IMR-90 (cell line): Measurements from ENCODE around the gene NAP1L2. TPM values are rescaled to one million over a fixed set of nuclear protein-coding genes. Genes with fewer than 3 reads are reported as not detected.

Source experiments
- ATAC-seq: fragments of 200-7000 bp; cut with Tn5 transposase; 2 replicates; pipeline ENCODE4 v1.9.1; 2020; ENCODE audit warnings: low read depth, mild to moderate bottlenecking, moderate library complexity
- BruUV-seq: library from RNA; stranded (reverse); fragments of 400-500 nt; replicated peaks from 2 replicates; lab custom pipeline; 2021; lab: Mats Ljungman, UMichigan
- CTCF ChIA-PET: fragments of 300-600 bp; formaldehyde crosslinking; extraction: SDS; loops from one replicate; lab custom pipeline; 2021; ENCODE audit warnings: antibody characterized with exemption; lab: Yijun Ruan, JAX
- POLR2A ChIA-PET: fragments of 300-600 bp; sonication (Branson Sonifier 250); formaldehyde crosslinking; loops from one replicate; lab custom pipeline; 2022; ENCODE audit warnings: antibody characterized with exemption; ENCODE audit not compliant: unreplicated experiment; lab: Charles Lee
- DNase-seq: peaks from one replicate; pipeline ENCODE4 v3.0.0; 2013
- H2AFZ ChIP-seq: replicated peaks from 2 replicates; pipeline ENCODE3; 2013; ENCODE audit warnings: low read length, mild to moderate bottlenecking; ENCODE audit not compliant: poor library complexity
- H2AK5ac ChIP-seq: 2 replicates; pipeline ENCODE4 v1.6.1; 2013; ENCODE audit warnings: low read depth, low read length, inconsistent platforms
- H2AK9ac ChIP-seq: replicated peaks from 2 replicates; pipeline ENCODE3; 2013; ENCODE audit warnings: mild to moderate bottlenecking, low read depth, low read length, moderate library complexity; ENCODE audit not compliant: poor library complexity
- H2BK120ac ChIP-seq: 2 replicates; pipeline ENCODE4 v1.6.1; 2013; ENCODE audit warnings: low read depth, low read length, inconsistent platforms
- H2BK15ac ChIP-seq: 3 replicates; pipeline ENCODE4 v1.6.1; 2013; ENCODE audit warnings: low read depth, low read length, inconsistent platforms
- H2BK20ac ChIP-seq: 2 replicates; pipeline ENCODE4 v1.6.1; 2013; ENCODE audit warnings: low read depth, mild to moderate bottlenecking, inconsistent platforms, low read length, moderate library complexity
- H2BK5ac ChIP-seq: 2 replicates; pipeline ENCODE4 v1.6.1; 2013; ENCODE audit warnings: mild to moderate bottlenecking, low read depth, low read length, inconsistent platforms; ENCODE audit not compliant: poor library complexity, severe bottlenecking
- H3K14ac ChIP-seq: replicated peaks from 2 replicates; pipeline ENCODE4 v1.6.1; 2013; ENCODE audit warnings: low read depth, low read length, inconsistent platforms
- H3K18ac ChIP-seq: 2 replicates; pipeline ENCODE4 v1.6.1; 2013; ENCODE audit warnings: low read depth, low read length, control low read depth
- H3K23ac ChIP-seq: 2 replicates; pipeline ENCODE4 v1.6.1; 2013; ENCODE audit warnings: low read depth, low read length, inconsistent platforms
- H3K27ac ChIP-seq: 2 replicates; pipeline ENCODE4 v1.5.1; 2013; ENCODE audit warnings: mild to moderate bottlenecking, control low read depth, low read length; ENCODE audit not compliant: insufficient read depth
- H3K27me3 ChIP-seq: 2 replicates; pipeline ENCODE4 v1.6.1; 2013; ENCODE audit warnings: low read length; ENCODE audit not compliant: control insufficient read depth, insufficient read depth
- H3K36me3 ChIP-seq: 2 replicates; pipeline ENCODE4 v1.6.1; 2013; ENCODE audit warnings: low read length, mixed read lengths; ENCODE audit not compliant: control insufficient read depth, insufficient read depth
- H3K4ac ChIP-seq: 2 replicates; pipeline ENCODE4 v1.6.1; 2013; ENCODE audit warnings: low read depth, low read length, inconsistent platforms
- H3K4me1 ChIP-seq: 2 replicates; pipeline ENCODE4 v1.6.1; 2013; ENCODE audit warnings: low read length, mixed read lengths; ENCODE audit not compliant: control insufficient read depth, insufficient read depth
- H3K4me2 ChIP-seq: 2 replicates; pipeline ENCODE4 v1.6.1; 2013; ENCODE audit warnings: low read depth, mild to moderate bottlenecking, control low read depth, low read length, moderate library complexity
- H3K4me3 ChIP-seq: 2 replicates; pipeline ENCODE4 v1.5.1; 2013; ENCODE audit warnings: low read depth, mild to moderate bottlenecking, control low read depth, low read length, moderate library complexity; ENCODE audit not compliant: insufficient read depth
- H3K56ac ChIP-seq: 2 replicates; pipeline ENCODE4 v1.6.1; 2013; ENCODE audit warnings: low read length, inconsistent platforms; ENCODE audit not compliant: insufficient read depth; ENCODE audit errors: extremely low read depth
- H3K79me1 ChIP-seq, 2 experiments: 2 replicates each; pipeline ENCODE4 v1.6.1; 2013; ENCODE audit warnings: low read length in 2 of 2, inconsistent platforms in 1 of 2, low read depth in 1 of 2
- H3K9ac ChIP-seq: 2 replicates; pipeline ENCODE4 v1.6.1; 2013; ENCODE audit warnings: low read depth, low read length, control low read depth
- H3K9me1 ChIP-seq: 2 replicates; pipeline ENCODE4 v1.6.1; 2013; ENCODE audit warnings: low read length, inconsistent platforms; ENCODE audit not compliant: insufficient read depth
- H3K9me3 ChIP-seq: 2 replicates; pipeline ENCODE4 v1.6.1; 2013; ENCODE audit warnings: low read length; ENCODE audit not compliant: control insufficient read depth, insufficient read depth
- H4K20me1 ChIP-seq: 2 replicates; pipeline ENCODE4 v1.6.1; 2013; ENCODE audit warnings: low read length, inconsistent platforms; ENCODE audit not compliant: insufficient read depth
- H4K5ac ChIP-seq: 2 replicates; pipeline ENCODE4 v1.6.1; 2013; ENCODE audit warnings: mild to moderate bottlenecking, low read depth, low read length, control low read depth
- H4K8ac ChIP-seq, 2 experiments: 2 replicates each; pipeline ENCODE4 v1.6.1; 2013; ENCODE audit warnings: low read depth in 2 of 2, low read length in 2 of 2, control low read depth in 1 of 2, inconsistent platforms in 1 of 2
- H4K91ac ChIP-seq: 2 replicates; pipeline ENCODE4 v1.6.1; 2013; ENCODE audit warnings: low read depth, low read length, inconsistent platforms; ENCODE audit not compliant: insufficient read depth
- CEBPB ChIP-seq: IDR thresholded peaks from 2 replicates; pipeline ENCODE4 v1.6.1; 2012; ENCODE audit warnings: low read depth, low read length, improper control_type of control experiment
- CHD1 ChIP-seq: IDR thresholded peaks from 2 replicates; pipeline ENCODE4 v1.6.1; 2012; ENCODE audit warnings: low read depth, low read length, improper control_type of control experiment
- CTCF ChIP-seq: conservative IDR thresholded peaks from 2 replicates; pipeline ENCODE4 v1.5.1; 2012; ENCODE audit warnings: mild to moderate bottlenecking, low read depth, low read length, improper control_type of control experiment
- ELK1 ChIP-seq: fragments of 150-350 bp; IDR thresholded peaks from 2 replicates; pipeline ENCODE4 v1.6.1; 2016; ENCODE audit warnings: low read depth, mild to moderate bottlenecking, low read length, moderate library complexity, borderline replicate concordance
- FOS ChIP-seq: fragments of 150-350 bp; IDR thresholded peaks from 2 replicates; pipeline ENCODE4 v1.6.1; 2016; ENCODE audit warnings: low read depth, low read length
- MAFK ChIP-seq: IDR thresholded peaks from 2 replicates; pipeline ENCODE4 v1.6.1; 2012; ENCODE audit warnings: low read depth, low read length, improper control_type of control experiment
- MAZ ChIP-seq: IDR thresholded peaks from 2 replicates; pipeline ENCODE4 v1.6.1; 2012; ENCODE audit warnings: low read depth, mild to moderate bottlenecking, low read length, improper control_type of control experiment, moderate library complexity, borderline replicate concordance
- MXI1 ChIP-seq: IDR thresholded peaks from 2 replicates; pipeline ENCODE4 v1.6.1; 2012; ENCODE audit warnings: low read depth, mild to moderate bottlenecking, low read length, moderate library complexity, borderline replicate concordance
- NFE2L2 ChIP-seq: fragments of 150-350 bp; IDR thresholded peaks from 2 replicates; pipeline ENCODE4 v1.6.1; 2016; ENCODE audit warnings: low read depth, mild to moderate bottlenecking, low read length
- POLR2A ChIP-seq: IDR thresholded peaks from 2 replicates; pipeline ENCODE4 v1.6.1; 2012; ENCODE audit warnings: mild to moderate bottlenecking, low read depth, low read length
- SMC3 ChIP-seq: fragments of 150-350 bp; IDR thresholded peaks from 2 replicates; pipeline ENCODE4 v1.6.1; 2016; ENCODE audit warnings: low read depth, mild to moderate bottlenecking, antibody characterized with exemption, low read length, moderate library complexity
- WGBS, 2 experiments: methylation state at CpG; one replicate each; pipeline versions ENCODE4 v1.1.5 to v1.1.7; 2013; ENCODE audit warnings: missing lambda C conversion rate in 2 of 2; ENCODE audit not compliant: insufficient read length in 1 of 2; ENCODE audit errors: extremely low coverage in 2 of 2; 5-methylcytosine and 5-hydroxymethylcytosine counted together
- dilution Hi-C: fragments of 300-500 bp; cut with HindIII; formaldehyde crosslinking; loops from one replicate; pipeline ENCODE4 v1.14.3; 2018; ENCODE audit warnings: low sequenced_read_pairs; ENCODE audit not compliant: unreplicated experiment
- in situ Hi-C: fragments of 300-500 bp; cut with MboI; formaldehyde crosslinking; loops from 3 replicates; pipeline ENCODE4 v1.14.3; 2019; ENCODE audit warnings: low sequenced_read_pairs, inconsistent platforms, mixed read lengths
- intact Hi-C: fragments of 100-400 bp; cut with micrococcal nuclease; formaldehyde crosslinking; loops from 2 replicates; pipeline ENCODE4 v1.10.0; 2022
- polyA plus RNA-seq, 3 experiments: library from polyadenylated mRNA; depleted of rRNA; stranded (reverse); fragments of >200 nt; gene quantifications; 2 replicates each; pipeline ENCODE4 v1.2.3, GENCODE V29; 2012; ENCODE audit warnings: low replicate concordance in 1 of 3
- total RNA-seq: library from RNA; depleted of rRNA; stranded (reverse); fragments of >200 nt; gene quantifications from 2 replicates; pipeline ENCODE4 v1.2.3, GENCODE V29; 2012
- TF ChIP-seq, protein P1 (sequence below): fragments of 150-350 bp; IDR thresholded peaks from 2 replicates; pipeline ENCODE4 v1.6.1; 2017; ENCODE audit warnings: mild to moderate bottlenecking, antibody characterized with exemption, low read length, low read depth

The NAP1L2 gene
- total and polyA plus RNA-seq, 2 of the 4 experiments (the other 2 are of a cell fraction), result 0.03 TPM; not detected in 1

DNA sequence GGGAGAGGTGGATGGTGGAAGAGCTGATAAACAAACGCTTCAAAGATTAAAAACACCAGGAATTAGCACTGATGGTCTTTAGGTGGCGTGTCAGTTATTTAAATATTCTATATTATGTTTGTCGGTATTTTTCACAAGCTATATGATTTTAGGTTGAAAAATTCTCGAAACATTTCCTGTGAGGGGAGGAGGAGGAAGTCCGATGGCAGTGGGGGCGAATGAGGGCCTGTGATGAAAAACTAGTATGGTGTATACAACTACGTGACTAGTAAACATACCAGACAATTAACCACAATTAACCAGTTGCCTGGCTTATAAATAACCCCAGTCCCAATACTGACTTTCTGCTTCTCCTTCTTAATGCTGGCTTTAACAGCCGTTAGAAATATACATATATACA lies 595 bp upstream of the NAP1L2 start:
- Histone ChIP-seq H2AFZ (no peak overlapping the region), H3K9ac (no peak overlapping the region), H4K5ac (no peak overlapping the region), H2AK5ac (no peak overlapping the region), H3K56ac (no peak overlapping the region), H3K36me3 (no peaks in the 10 kb centered on the region), H3K4ac (no peak overlapping the region), H4K20me1 (no peaks in the 10 kb centered on the region), H2BK5ac (no peak overlapping the region), H3K9me1 (no peaks in the 10 kb centered on the region), H3K18ac (no peak overlapping the region), H2BK20ac (no peak overlapping the region), H3K9me3 (peaks cover 2% of the 10 kb centered on the region; the same call in 1 of the 2 replicates), H4K8ac (no peak overlapping the region), H2BK15ac (no peak overlapping the region), H3K4me1 (no peaks in the 10 kb centered on the region), H2BK120ac (no peak overlapping the region), H3K23ac (no peak overlapping the region), H3K4me3 (no peak overlapping the region), H3K27me3 (no peaks in the 10 kb centered on the region; the same call in 1 of the 2 replicates), H3K79me1 (no peaks in the 10 kb centered on the region), H2AK9ac (no peak overlapping the region), H3K4me2 (no peak overlapping the region), H3K27ac (no peak overlapping the region), H3K14ac (no peak overlapping the region), H4K91ac (no peak overlapping the region)
- ChIA-PET POLR2A (no interaction called here), CTCF (no interaction called here)
- no CpG with 5 or more reads among the region's 8 CpGs for WGBS, 2 experiments
- no peak for TF ChIP-seq POLR2A
- TF ChIP-seq MAFK, result no peak
- no peak for TF ChIP-seq CHD1
- no peak for TF ChIP-seq MAZ
- no peak for TF ChIP-seq FOS
- TF ChIP-seq, protein P1, sequence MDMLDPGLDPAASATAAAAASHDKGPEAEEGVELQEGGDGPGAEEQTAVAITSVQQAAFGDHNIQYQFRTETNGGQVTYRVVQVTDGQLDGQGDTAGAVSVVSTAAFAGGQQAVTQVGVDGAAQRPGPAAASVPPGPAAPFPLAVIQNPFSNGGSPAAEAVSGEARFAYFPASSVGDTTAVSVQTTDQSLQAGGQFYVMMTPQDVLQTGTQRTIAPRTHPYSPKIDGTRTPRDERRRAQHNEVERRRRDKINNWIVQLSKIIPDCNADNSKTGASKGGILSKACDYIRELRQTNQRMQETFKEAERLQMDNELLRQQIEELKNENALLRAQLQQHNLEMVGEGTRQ, result no peak
- no peak for TF ChIP-seq MXI1
- TF ChIP-seq NFE2L2, result no peak
- no peak for TF ChIP-seq ELK1
- TF ChIP-seq CEBPB, result no peak
- no peak for TF ChIP-seq CTCF
- TF ChIP-seq SMC3, result no peak
- in situ Hi-C loops, result no loop called here
- intact Hi-C loops, result no loop called here
- ATAC-seq, result no peak
- dilution Hi-C loops, result no loop called here
- no peak for DNase-seq
- no TSS peak for BruUV-seq
